ENCODE measurements around the gene RAPGEF2.
"Not testable (repeated sequence)": the region's sequence is repeated elsewhere in the genome, so short reads cannot be mapped to it uniquely, and the experiment has no call there.

Gene RAPGEF2

GRCh38 chr4:159160242-159160641 lies 57.4 kb downstream of the RAPGEF2 start:
- H3K4me3 ChIP-seq (ENCODE audit: low read length): no peak overlapping the region
- DNase-seq (ENCODE audit: low read depth): no peak
- no peak for TF ChIP-seq CTCF (conservative IDR thresholded peaks at IDR 0.05; ENCODE audit: low read depth, low read length)

GRCh38 chr4:159161436-159161835 lies 58.6 kb downstream of the RAPGEF2 start:
- not testable (repeated sequence) for DNase-seq (ENCODE audit: low read depth); H3K4me3 ChIP-seq (ENCODE audit: low read length)

- no peak overlapping the region for H3K4me3 ChIP-seq (ENCODE audit: low read length)
- TF ChIP-seq CTCF (conservative IDR thresholded peaks at IDR 0.05; ENCODE audit: low read depth, low read length): no peak
These were observed 59.7 kb downstream of the RAPGEF2 start for GRCh38 chr4:159162576-159162975.

GRCh38 chr4:159163521-159163920 lies 60.6 kb downstream of the RAPGEF2 start:
- TF ChIP-seq CTCF (conservative IDR thresholded peaks at IDR 0.05; ENCODE audit: low read depth, low read length): no peak
- DNase-seq (ENCODE audit: low read depth): no peak
- H3K4me3 ChIP-seq (ENCODE audit: low read length): no peak overlapping the region

More at GRCh38 chr4:159162576-159162975, 59.7 kb downstream of the RAPGEF2 start:
- DNase-seq (ENCODE audit: low read depth): no peak

- DNase-seq (ENCODE audit: low read depth): no peak
- no peak for TF ChIP-seq CTCF (conservative IDR thresholded peaks at IDR 0.05; ENCODE audit: low read depth, low read length)
- no peak overlapping the region for H3K4me3 ChIP-seq (ENCODE audit: low read length)
These were observed 66.8 kb downstream of the RAPGEF2 start for GRCh38 chr4:159169404-159170302.

- TF ChIP-seq CTCF (conservative IDR thresholded peaks at IDR 0.05; ENCODE audit: low read depth, low read length): no peak
- no peak for DNase-seq (ENCODE audit: low read depth)
- no peak overlapping the region for H3K4me3 ChIP-seq (ENCODE audit: low read length)
These were observed 68.4 kb downstream of the RAPGEF2 start for GRCh38 chr4:159171287-159171686.

- DNase-seq (ENCODE audit: low read depth): no peak
- no peak for TF ChIP-seq CTCF (conservative IDR thresholded peaks at IDR 0.05; ENCODE audit: low read depth, low read length)
- H3K4me3 ChIP-seq (ENCODE audit: low read length): no peak overlapping the region
These were observed 71.0 kb downstream of the RAPGEF2 start for GRCh38 chr4:159173886-159174285.

Data from retinal pigment epithelial cell (primary cell).